SK-N-SH treated with all-trans-retinoic acid at 6 μM for 48 hours (cell line): ENCODE measurements around the gene KHK.

Experiments
- ATAC-seq: fragments of 200-7000 bp; cut with Tn5 transposase; 3 replicates; pipeline ENCODE4 v1.9.1; 2020; ENCODE audit warnings: mild to moderate bottlenecking, moderate library complexity
- ARNTL ChIP-seq: fragments of 450-650 bp; formaldehyde crosslinking; IDR thresholded peaks from 2 replicates; pipeline ENCODE4 v1.5.0; 2020; ENCODE audit warnings: low read depth, mild to moderate bottlenecking, moderate library complexity, borderline replicate concordance
- BACH2 ChIP-seq: fragments of 250-450 bp; sonication (Bioruptor Pico); IDR thresholded peaks from 2 replicates; pipeline ENCODE4 v1.9.0; 2021; ENCODE audit warnings: mild to moderate bottlenecking, borderline replicate concordance
- CREB5 ChIP-seq: fragments of 250-450 bp; sonication (Bioruptor Pico); IDR thresholded peaks from 2 replicates; pipeline ENCODE4 v1.5.1; 2020; ENCODE audit warnings: low read depth, mild to moderate bottlenecking, moderate library complexity
- CSDC2 ChIP-seq: fragments of 250-450 bp; sonication (Bioruptor Pico); IDR thresholded peaks from 2 replicates; pipeline ENCODE4 v1.5.0; 2020; ENCODE audit warnings: mild to moderate bottlenecking, moderate library complexity
- CSRNP3 ChIP-seq: fragments of 250-450 bp; sonication (Bioruptor Pico); IDR thresholded peaks from 2 replicates; pipeline ENCODE4 v1.5.1; 2021; ENCODE audit warnings: mild to moderate bottlenecking, moderate library complexity
- ESRRG ChIP-seq: fragments of 250-450 bp; sonication (Bioruptor Pico); IDR thresholded peaks from 2 replicates; pipeline ENCODE4 v1.6.1; 2021; ENCODE audit warnings: mild to moderate bottlenecking
- GLIS3 ChIP-seq: fragments of 250-450 bp; sonication (Bioruptor Pico); IDR thresholded peaks from 2 replicates; pipeline ENCODE4 v1.5.0; 2020; ENCODE audit warnings: mild to moderate bottlenecking, moderate library complexity
- ISL1 ChIP-seq: fragments of 250-450 bp; sonication (Bioruptor Pico); IDR thresholded peaks from 2 replicates; pipeline ENCODE4 v2.1.2; 2022; ENCODE audit warnings: mild to moderate bottlenecking, moderate library complexity
- OSR1 ChIP-seq: fragments of 250-450 bp; sonication (Bioruptor Pico); IDR thresholded peaks from 2 replicates; pipeline ENCODE4 v1.8.0; 2022; ENCODE audit warnings: moderate library complexity, mild to moderate bottlenecking, inconsistent platforms
- PATZ1 ChIP-seq: fragments of 250-450 bp; sonication (Bioruptor Pico); IDR thresholded peaks from 2 replicates; pipeline ENCODE4 v1.8.0; 2020; ENCODE audit warnings: mild to moderate bottlenecking, moderate library complexity, borderline replicate concordance
- POU6F1 ChIP-seq: fragments of 250-450 bp; sonication (Bioruptor Pico); IDR thresholded peaks from 2 replicates; pipeline ENCODE4 v1.8.0; 2021; ENCODE audit warnings: low read depth, mild to moderate bottlenecking, moderate library complexity, borderline replicate concordance
- PPARA ChIP-seq: fragments of 250-450 bp; sonication (Bioruptor Pico); IDR thresholded peaks from 2 replicates; pipeline ENCODE4 v1.5.0; 2020; ENCODE audit warnings: mild to moderate bottlenecking, borderline replicate concordance
- RARB ChIP-seq: fragments of 250-450 bp; sonication (Bioruptor Pico); IDR thresholded peaks from 2 replicates; pipeline ENCODE4 v1.8.0; 2021; ENCODE audit warnings: mild to moderate bottlenecking, moderate library complexity
- SNAI2 ChIP-seq: fragments of 250-450 bp; sonication (Bioruptor Pico); IDR thresholded peaks from 2 replicates; pipeline ENCODE4 v1.5.0; 2020; ENCODE audit warnings: mild to moderate bottlenecking, moderate library complexity
- TCF4 ChIP-seq: fragments of 250-450 bp; sonication (Bioruptor Pico); IDR thresholded peaks from 2 replicates; pipeline ENCODE4 v1.8.0; 2021; ENCODE audit warnings: mild to moderate bottlenecking, moderate library complexity, borderline replicate concordance
- TOX ChIP-seq: fragments of 250-450 bp; sonication (Bioruptor Pico); IDR thresholded peaks from 2 replicates; pipeline ENCODE4 v1.8.0; 2021; ENCODE audit warnings: mild to moderate bottlenecking, moderate library complexity, borderline replicate concordance
- TSHZ2 ChIP-seq: fragments of 250-450 bp; sonication (Bioruptor Pico); IDR thresholded peaks from 2 replicates; pipeline ENCODE4 v1.5.0; 2020; ENCODE audit warnings: mild to moderate bottlenecking, moderate library complexity
- ZC3H10 ChIP-seq: fragments of 250-450 bp; sonication (Bioruptor Pico); IDR thresholded peaks from 2 replicates; pipeline ENCODE4 v1.5.1; 2021; ENCODE audit warnings: mild to moderate bottlenecking, moderate library complexity
- ZFP3 ChIP-seq: fragments of 250-450 bp; sonication (Bioruptor Pico); IDR thresholded peaks from 2 replicates; pipeline ENCODE4 v1.5.0; 2020; ENCODE audit warnings: mild to moderate bottlenecking, moderate library complexity
- ZFP30 ChIP-seq: fragments of 450-650 bp; formaldehyde crosslinking; IDR thresholded peaks from 2 replicates; pipeline ENCODE4 v1.5.0; 2022; ENCODE audit warnings: mild to moderate bottlenecking, moderate library complexity
- ZNF565 ChIP-seq: fragments of 450-650 bp; formaldehyde crosslinking; conservative IDR thresholded peaks from 2 replicates; pipeline ENCODE4 v1.5.0; 2020; ENCODE audit warnings: low read depth, mild to moderate bottlenecking, moderate library complexity
- ZNF70 ChIP-seq: fragments of 450-650 bp; formaldehyde crosslinking; IDR thresholded peaks from 2 replicates; pipeline ENCODE4 v1.5.0; 2020; ENCODE audit warnings: mild to moderate bottlenecking, moderate library complexity
- ZNF8 ChIP-seq: fragments of 450-650 bp; formaldehyde crosslinking; IDR thresholded peaks from 2 replicates; pipeline ENCODE4 v1.5.0; 2020; ENCODE audit warnings: mild to moderate bottlenecking, moderate library complexity

The KHK gene

GRCh38 chr2:27095745-27096651 is 9.4 kb downstream of the KHK start:
- ATAC-seq = peak; percentile 93
- no peak for TF ChIP-seq ZNF565 (CRISPR knock-in tag)
- no peak for TF ChIP-seq CSRNP3 (CRISPR knock-in tag)
- TF ChIP-seq SNAI2 (CRISPR knock-in tag) = no peak
- no peak for TF ChIP-seq CSDC2 (CRISPR knock-in tag)
- TF ChIP-seq ZNF70 (CRISPR knock-in tag) = no peak
- no peak for TF ChIP-seq PATZ1
- no peak for TF ChIP-seq CREB5
- TF ChIP-seq ZFP3 = no peak
- TF ChIP-seq BACH2 (CRISPR knock-in tag) = no peak
- 0 out of 2 replicates have a peak, but pooled peaks have one; percentile 37 for TF ChIP-seq TCF4 (CRISPR knock-in tag)
- TF ChIP-seq TOX (CRISPR knock-in tag) = no peak
- no peak for TF ChIP-seq ESRRG (CRISPR knock-in tag)
- no peak for TF ChIP-seq ARNTL (CRISPR knock-in tag)
- no peak for TF ChIP-seq PPARA (CRISPR knock-in tag)
- 0 out of 2 replicates have a peak, but pooled peaks have one; percentile 24 for TF ChIP-seq TSHZ2 (CRISPR knock-in tag)
- no peak for TF ChIP-seq ISL1 (CRISPR knock-in tag)
- no peak for TF ChIP-seq ZC3H10 (CRISPR knock-in tag)
- TF ChIP-seq RARB (CRISPR knock-in tag) = no peak
- TF ChIP-seq POU6F1 = no peak
- TF ChIP-seq ZNF8 (CRISPR knock-in tag) = no peak
- TF ChIP-seq OSR1 (CRISPR knock-in tag) = no peak
- TF ChIP-seq ZFP30 (CRISPR knock-in tag) = no peak
- TF ChIP-seq GLIS3 (CRISPR knock-in tag) = 0 out of 2 replicates have a peak, but pooled peaks have one; percentile 8

- no peak for TF ChIP-seq RARB (CRISPR knock-in tag)
- no peak for TF ChIP-seq ZNF70 (CRISPR knock-in tag)
- TF ChIP-seq TSHZ2 (CRISPR knock-in tag) = no peak
- TF ChIP-seq ARNTL (CRISPR knock-in tag) = no peak
- no peak for TF ChIP-seq CSDC2 (CRISPR knock-in tag)
- TF ChIP-seq ZNF565 (CRISPR knock-in tag) = no peak
- no peak for ATAC-seq
These were observed 10.3 kb downstream of the KHK start for GRCh38 chr2:27096748-27097297.
